HUES48 (cell line): ENCODE measurements around the gene JSRP1.

ENCODE experiments used
- H3K27ac ChIP-seq: one replicate; pipeline ENCODE4 v1.7.0; 2013; ENCODE audit warnings: low read depth, low read length, inconsistent platforms
- H3K27me3 ChIP-seq: 2 replicates; pipeline ENCODE4 v1.6.1; 2013; ENCODE audit warnings: mild to moderate bottlenecking, low read length; ENCODE audit not compliant: control insufficient read depth, insufficient read depth
- H3K36me3 ChIP-seq: 2 replicates; pipeline ENCODE4 v1.6.1; 2013; ENCODE audit warnings: low read length; ENCODE audit not compliant: control insufficient read depth, insufficient read depth
- H3K4me1 ChIP-seq: 2 replicates; pipeline ENCODE4 v1.6.1; 2013; ENCODE audit warnings: mild to moderate bottlenecking, low read length; ENCODE audit not compliant: control insufficient read depth, insufficient read depth
- H3K4me3 ChIP-seq: 2 replicates; pipeline ENCODE4 v1.5.1; 2013; ENCODE audit warnings: mild to moderate bottlenecking, low read depth, low read length
- H3K9ac ChIP-seq: 2 replicates; pipeline ENCODE4 v1.6.1; 2013; ENCODE audit warnings: mild to moderate bottlenecking, low read depth, low read length, moderate library complexity
- H3K9me3 ChIP-seq: 2 replicates; pipeline ENCODE4 v1.6.1; 2013; ENCODE audit warnings: low read length; ENCODE audit not compliant: control insufficient read depth, insufficient read depth

Gene JSRP1

DNA sequence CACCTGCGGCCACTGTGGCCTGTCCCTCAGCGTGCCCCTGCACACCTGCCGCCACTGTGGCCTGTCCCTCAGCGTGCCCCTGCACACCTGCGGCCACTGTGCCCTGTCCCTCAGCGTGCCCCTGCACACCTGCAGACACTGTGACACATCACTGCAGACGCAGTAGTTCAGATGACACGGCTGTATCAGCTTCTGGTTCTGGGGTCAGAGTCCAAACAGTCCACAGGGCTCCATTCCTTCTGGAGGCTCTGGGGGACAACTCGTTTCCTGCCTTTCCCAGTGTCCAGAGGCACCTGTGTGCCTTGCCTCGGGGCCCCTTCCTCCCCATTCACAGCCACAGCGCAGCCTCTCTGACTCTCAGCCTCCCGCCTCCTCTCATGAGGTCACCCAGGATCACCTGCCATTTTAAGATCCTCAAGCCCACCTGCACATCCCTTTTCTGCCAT lies 14.1 kb downstream of the JSRP1 start:
- H3K4me1 ChIP-seq: peaks cover 32% of the 10 kb centered on the region
- H3K27ac ChIP-seq: no peak overlapping the region
- no peak overlapping the region for H3K4me3 ChIP-seq
- H3K9me3 ChIP-seq: no peaks in the 10 kb centered on the region
- H3K27me3 ChIP-seq: no peaks in the 10 kb centered on the region
- no peak overlapping the region; the same call in 1 of the 2 replicates for H3K9ac ChIP-seq
- H3K36me3 ChIP-seq: peaks cover 62% of the 10 kb centered on the region

DNA sequence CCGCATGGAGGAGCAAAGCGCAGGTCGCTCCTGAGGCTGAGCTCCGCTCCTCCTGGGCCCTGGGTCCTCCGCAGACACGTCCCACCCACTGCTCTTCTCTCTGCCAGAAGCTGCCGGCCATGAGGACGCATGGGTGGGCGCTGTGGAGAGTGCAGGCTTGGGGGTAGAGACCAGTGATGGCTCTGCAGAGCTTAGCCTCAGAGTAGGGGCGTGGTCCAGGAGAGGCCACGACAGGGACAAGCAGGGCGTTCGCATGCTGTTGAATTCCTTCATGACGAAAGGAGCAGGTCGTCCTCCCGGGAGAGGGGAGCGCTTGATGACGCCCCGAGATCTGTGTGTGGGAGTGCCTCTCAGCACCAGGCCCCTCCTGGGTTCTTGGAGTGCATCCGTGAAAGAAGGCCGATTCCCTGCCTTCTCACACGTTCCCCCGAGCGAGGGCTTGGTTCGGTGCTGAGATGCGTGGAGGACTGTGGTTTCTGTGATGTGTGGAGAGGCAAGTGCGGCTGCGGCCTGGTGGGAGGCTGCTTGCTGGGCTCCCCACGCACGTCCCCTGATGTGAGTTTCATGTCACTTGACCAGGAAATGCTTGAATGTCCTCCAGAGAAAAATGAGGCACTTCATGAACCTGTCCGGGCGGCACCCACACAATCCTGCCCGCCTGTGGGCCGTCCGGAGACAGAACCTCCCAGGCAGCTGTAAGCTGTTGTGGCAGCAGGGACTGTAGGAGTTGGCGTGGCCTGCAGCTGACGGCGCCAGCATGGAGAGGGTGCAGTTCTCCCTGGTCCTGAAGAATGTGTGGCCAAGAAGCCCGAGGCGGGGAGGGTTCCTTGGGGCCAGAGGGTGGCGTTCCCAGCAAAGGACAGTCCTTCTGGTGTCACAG lies 15.1 kb downstream of the JSRP1 start:
- no peak overlapping the region for H3K27ac ChIP-seq

DNA sequence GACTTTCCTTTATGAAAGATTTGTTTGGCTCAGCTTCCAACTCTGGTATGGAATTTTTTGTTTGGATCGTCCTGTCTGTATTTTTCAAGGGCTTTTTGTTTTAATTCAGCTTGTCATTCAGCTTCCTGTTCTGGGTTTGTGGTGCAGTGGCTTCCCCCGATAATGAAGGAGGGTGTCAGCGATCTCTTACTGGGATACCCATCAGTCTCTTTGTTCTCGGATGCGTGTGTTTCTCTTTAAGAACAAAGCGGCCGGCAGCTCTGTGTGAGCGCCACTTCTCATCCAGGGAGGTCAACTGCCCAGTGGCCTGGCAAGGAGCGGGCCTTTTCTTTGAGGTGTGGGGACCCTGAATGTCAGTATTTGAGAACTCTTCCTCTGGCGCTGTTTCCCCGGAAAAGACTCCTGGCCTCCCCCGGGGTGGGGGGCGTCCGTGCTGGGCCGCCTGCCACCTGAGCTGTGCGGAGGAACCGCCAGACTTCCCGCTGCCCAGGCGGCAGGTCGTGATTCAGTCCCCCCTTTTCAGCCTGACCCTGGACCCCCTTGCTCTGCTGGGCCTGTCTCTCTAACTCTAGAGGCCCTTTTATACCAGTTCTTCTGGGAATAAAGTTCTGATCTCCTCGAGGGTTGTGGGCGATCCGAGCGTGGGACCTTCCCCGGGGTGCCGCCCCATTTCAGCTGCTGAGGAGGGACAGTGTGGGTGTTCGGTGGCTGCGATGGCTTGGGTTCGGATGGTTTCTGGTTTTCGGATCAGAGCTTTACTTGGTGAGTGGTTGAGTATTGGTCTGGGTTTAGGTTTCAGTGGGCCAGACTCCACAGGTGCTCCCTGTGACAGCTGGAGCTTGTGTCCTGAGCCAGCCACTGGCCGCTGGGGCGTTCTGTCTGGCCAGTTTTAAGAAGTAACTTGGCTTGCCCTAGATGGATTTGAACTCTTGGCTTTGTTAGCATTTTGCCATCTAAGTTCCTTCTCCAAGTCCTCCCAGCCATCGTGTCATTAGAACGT lies 16.1 kb downstream of the JSRP1 start:
- Histone ChIP-seq H3K27me3 (no peaks in the 10 kb centered on the region), H3K4me3 (peak overlapping the region; percentile 39), H3K4me1 (peaks cover 32% of the 10 kb centered on the region), H3K36me3 (peaks cover 41% of the 10 kb centered on the region), H3K9ac (peak overlapping the region; percentile 50), H3K9me3 (no peaks in the 10 kb centered on the region), H3K27ac (peak overlapping the region; percentile 62)

More for the DNA sequence above, 15.1 kb downstream of the JSRP1 start:
- H3K4me3 ChIP-seq: no peak overlapping the region
- no peaks in the 10 kb centered on the region for H3K27me3 ChIP-seq
- peaks cover 52% of the 10 kb centered on the region for H3K36me3 ChIP-seq
- no peak overlapping the region; the same call in 1 of the 2 replicates for H3K9ac ChIP-seq
- H3K4me1 ChIP-seq: peaks cover 32% of the 10 kb centered on the region
- no peaks in the 10 kb centered on the region for H3K9me3 ChIP-seq

DNA sequence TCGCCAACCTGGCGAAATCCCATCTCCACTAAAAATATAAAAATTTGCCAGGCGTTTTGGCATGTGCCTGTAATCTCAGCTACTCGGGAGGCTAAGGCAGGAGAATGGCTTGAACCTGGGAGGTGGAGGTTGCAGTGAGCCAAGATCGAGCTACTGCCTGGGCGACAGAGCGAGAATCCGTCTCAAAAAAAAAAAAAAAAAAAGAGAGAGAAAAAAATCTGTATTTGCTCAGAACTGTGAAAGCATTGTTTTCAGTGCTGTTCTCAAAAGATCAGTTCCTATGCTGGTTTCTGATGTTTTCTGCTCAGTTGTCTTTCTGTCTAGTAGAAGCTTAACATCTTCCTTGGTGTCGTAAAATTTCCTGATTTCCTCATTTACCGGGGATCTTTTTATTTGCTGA lies 17.0 kb downstream of the JSRP1 start:
- Histone ChIP-seq H3K36me3 (peaks cover 37% of the 10 kb centered on the region), H3K4me1 (peaks cover 35% of the 10 kb centered on the region), H3K9ac (no peak overlapping the region), H3K4me3 (peak overlapping the region; percentile 39), H3K27ac (peak overlapping the region; percentile 62), H3K9me3 (no peaks in the 10 kb centered on the region), H3K27me3 (no peaks in the 10 kb centered on the region)

DNA sequence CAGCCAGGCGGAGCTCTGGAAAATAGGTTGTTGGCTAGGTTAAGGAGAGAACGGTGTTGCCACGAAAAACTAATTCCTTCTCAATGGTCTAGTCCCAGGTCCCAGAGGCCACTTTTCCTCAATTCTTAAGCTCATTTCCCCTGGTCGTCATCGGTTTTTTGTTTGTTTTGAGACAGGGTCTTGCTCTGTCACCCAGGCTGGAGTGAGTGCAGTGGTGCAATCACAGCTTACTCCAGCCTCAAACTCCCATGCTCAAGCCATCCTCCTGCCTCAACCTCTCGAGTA lies 18.4 kb downstream of the JSRP1 start:
- no peak overlapping the region for H3K9ac ChIP-seq
- H3K4me1 ChIP-seq: peaks cover 35% of the 10 kb centered on the region
- no peaks in the 10 kb centered on the region for H3K27me3 ChIP-seq
- H3K9me3 ChIP-seq: no peaks in the 10 kb centered on the region
- peak overlapping the region; percentile 11 for H3K27ac ChIP-seq
- H3K36me3 ChIP-seq: peaks cover 37% of the 10 kb centered on the region
- peak overlapping the region; percentile 94 for H3K4me3 ChIP-seq

DNA sequence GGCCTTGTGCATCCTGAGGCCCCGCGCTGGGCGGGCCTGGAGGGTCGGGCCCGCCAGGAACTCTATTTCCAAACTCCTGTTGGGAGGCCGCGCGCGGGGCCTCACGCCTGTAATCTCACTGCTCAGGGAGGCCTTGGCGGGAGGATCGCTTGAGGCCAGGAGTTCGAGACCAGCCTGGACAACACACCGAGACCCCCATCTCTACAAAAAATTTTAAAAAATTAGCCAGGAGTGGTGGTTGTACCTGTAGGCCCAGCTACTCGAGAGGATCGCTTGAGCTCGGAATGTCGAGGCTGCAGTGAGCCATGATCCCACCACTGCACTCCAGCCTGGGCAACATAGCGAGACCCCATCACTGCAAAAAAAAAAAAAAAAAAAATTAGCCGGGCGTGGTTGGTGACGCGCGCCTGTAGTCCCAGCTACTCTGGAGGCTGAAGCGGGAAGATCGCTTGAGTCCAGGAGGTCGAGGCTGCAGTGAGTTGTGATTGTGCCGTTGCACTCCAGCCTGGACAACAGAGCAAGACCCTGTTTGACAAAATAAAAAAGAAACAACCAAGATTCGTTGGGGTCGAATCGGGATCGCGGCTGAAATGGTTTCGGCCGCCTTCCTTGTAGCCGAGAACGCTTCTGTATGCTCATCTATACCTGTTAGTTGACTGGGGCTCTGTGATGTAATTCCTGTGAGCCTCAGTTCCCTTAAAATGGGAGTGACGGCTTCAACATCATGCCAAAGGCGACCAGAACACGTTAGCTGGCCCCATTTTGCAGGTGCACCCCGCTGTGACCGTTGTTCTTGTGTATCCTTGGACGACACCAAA lies 19.0 kb downstream of the JSRP1 start:
- Histone ChIP-seq H3K4me1 (peaks cover 35% of the 10 kb centered on the region), H3K27ac (peak overlapping the region; percentile 98), H3K4me3 (peak overlapping the region; percentile 94), H3K27me3 (no peaks in the 10 kb centered on the region), H3K36me3 (peaks cover 38% of the 10 kb centered on the region), H3K9me3 (no peaks in the 10 kb centered on the region), H3K9ac (peak overlapping the region; percentile 97)

DNA sequence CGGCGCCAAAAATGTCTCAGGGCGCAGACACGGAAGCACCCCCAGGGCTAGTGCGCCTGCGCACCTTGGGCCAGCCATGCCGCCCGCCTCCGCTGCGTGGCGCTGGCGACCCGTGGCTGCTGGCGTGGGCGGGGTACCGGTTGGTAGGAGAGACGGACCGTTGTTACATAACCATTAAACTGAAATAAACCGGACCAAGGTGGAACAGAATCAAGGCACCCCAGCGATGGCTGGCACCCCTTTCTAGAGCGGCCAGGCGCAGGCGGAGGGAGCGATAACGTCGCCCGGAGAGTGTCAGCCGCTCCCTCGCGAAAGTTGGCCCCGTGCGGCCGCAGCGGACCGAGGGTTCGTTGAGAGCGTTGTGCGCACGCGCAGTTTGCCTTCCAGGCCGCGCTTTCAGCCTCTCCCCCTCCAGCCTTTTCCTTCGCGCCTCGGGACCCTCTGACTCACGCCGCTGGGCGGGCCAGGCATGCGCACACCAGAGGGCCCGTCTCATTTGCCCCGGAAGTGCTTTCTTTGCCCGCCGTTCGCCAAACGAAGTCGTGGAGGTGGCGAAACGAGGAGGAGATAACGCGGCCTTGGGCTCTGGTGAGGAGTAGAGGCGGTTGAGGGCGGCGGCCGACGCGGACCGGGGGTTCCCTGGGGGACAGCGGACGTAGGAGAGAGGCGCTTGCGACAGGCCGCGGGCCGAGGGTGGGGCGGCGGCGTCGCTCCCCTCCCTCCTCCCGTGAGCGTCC lies 19.7 kb downstream of the JSRP1 start, which contains the start of the genes PLEKHJ1 and SF3A2:
Gene PLEKHJ1, minus strand, starts transcription at position 16 of the 737 bp plus-strand sequence. CDS start 81 bp downstream, outside the sequence.
Gene SF3A2, plus strand, starts transcription at position 511 of the 737 bp plus-strand sequence. CDS start 6,595 bp downstream, outside the sequence.
- H3K27ac ChIP-seq: peak within 1 kb of the TSS; percentile 98
- H3K4me1 ChIP-seq: peaks cover 35% of the 10 kb centered on the region
- no peaks in the 10 kb centered on the region for H3K27me3 ChIP-seq
- peak within 1 kb of the TSS; percentile 97 for H3K9ac ChIP-seq
- H3K36me3 ChIP-seq: peaks cover 35% of the 10 kb centered on the region
- H3K9me3 ChIP-seq: no peaks in the 10 kb centered on the region
- H3K4me3 ChIP-seq: peak within 1 kb of the TSS; percentile 94

DNA sequence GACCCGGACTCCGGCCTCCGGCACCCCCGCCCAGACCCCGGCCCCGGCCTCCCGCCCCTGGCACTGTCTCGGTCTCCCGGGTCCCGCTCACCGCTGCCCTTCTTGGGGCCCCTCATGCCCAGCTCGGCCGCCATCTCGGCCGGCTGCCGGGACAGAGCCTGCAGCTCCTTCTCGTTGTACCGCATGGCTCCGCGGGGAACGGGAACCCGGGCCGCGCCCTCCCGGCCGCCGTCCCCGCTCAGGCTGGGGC lies 20.2 kb downstream of the JSRP1 start:
- Histone ChIP-seq H3K27me3 (no peaks in the 10 kb centered on the region), H3K36me3 (peaks cover 30% of the 10 kb centered on the region), H3K9ac (peak overlapping the region; percentile 70; the same call in 1 of the 2 replicates), H3K4me1 (peaks cover 31% of the 10 kb centered on the region), H3K27ac (peak overlapping the region; percentile 98), H3K9me3 (no peaks in the 10 kb centered on the region), H3K4me3 (peak overlapping the region; percentile 94)

DNA sequence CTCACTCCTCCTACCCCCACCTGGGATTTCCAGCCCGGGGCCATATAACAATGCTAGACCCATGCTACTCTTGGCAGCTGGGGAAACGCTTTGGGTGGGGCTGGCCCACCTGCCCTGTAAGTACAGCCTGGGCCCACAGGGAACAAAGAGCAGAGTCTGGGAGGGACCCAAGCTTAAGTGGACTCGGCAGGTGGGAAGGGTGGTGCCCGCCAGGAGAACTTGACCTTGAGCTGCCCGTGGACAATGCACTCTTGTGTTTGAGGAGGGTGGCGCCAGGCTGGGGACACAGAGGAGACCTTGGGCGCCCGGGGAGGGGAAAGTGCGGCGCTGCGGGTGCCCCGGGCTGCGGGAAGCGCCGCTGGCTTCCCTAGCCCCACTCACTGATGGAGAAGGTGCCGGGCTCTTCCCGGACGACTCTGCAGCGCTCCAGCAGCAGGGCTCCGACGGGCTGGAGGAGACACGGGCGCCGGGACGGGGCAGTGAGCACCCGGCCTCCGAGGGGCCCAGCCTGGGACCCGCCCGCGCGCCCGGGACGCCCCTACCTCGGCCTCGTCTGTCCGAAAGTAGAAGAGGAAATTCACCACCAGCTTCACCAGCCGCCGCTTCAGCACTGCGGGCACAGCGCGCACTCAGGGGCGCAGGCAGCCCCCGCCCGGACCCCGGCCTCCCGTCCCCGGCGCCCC lies 20.7 kb downstream of the JSRP1 start:
- peak overlapping the region; percentile 70 for H3K9ac ChIP-seq
- no peaks in the 10 kb centered on the region for H3K27me3 ChIP-seq
- H3K4me1 ChIP-seq: peaks cover 29% of the 10 kb centered on the region
- peaks cover 28% of the 10 kb centered on the region for H3K36me3 ChIP-seq
- H3K27ac ChIP-seq: peak overlapping the region; percentile 98
- H3K9me3 ChIP-seq: no peaks in the 10 kb centered on the region
- peak overlapping the region; percentile 94 for H3K4me3 ChIP-seq
